Measurements from ENCODE around the gene DCC.
A peak's percentile ranks its signal among the peaks of the same experiment; 100 is the strongest.

The DCC gene

DNA sequence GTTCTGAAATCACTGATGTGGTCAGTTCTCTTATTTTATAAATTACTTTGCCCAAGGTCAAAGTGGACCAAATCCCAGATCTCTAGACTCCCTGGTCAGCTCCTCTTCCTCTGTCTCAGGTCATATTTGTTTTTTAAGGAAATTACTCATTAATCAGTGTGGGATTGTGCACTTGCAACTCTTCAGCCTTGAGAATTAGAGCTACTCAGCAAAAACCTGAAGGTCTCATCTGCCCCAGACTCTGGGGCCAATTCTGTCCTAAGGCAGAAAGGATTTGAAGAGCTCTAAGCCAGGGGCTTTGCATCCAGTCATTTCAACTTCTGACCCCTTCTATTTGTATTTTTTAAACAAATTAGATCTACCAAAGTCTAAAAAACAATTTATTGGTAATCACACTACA is 17.7 kb upstream of the DCC start:
- TF ChIP-seq, protein P1, sequence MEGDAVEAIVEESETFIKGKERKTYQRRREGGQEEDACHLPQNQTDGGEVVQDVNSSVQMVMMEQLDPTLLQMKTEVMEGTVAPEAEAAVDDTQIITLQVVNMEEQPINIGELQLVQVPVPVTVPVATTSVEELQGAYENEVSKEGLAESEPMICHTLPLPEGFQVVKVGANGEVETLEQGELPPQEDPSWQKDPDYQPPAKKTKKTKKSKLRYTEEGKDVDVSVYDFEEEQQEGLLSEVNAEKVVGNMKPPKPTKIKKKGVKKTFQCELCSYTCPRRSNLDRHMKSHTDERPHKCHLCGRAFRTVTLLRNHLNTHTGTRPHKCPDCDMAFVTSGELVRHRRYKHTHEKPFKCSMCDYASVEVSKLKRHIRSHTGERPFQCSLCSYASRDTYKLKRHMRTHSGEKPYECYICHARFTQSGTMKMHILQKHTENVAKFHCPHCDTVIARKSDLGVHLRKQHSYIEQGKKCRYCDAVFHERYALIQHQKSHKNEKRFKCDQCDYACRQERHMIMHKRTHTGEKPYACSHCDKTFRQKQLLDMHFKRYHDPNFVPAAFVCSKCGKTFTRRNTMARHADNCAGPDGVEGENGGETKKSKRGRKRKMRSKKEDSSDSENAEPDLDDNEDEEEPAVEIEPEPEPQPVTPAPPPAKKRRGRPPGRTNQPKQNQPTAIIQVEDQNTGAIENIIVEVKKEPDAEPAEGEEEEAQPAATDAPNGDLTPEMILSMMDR (conservative IDR thresholded peaks at IDR 0.05; ENCODE audit: low read depth, low read length): no peak
- H3K4me3 ChIP-seq (ENCODE audit: low read depth, low read length): no peak overlapping the region
- no peak for DNase-seq (ENCODE audit: low read depth)

- DNase-seq (ENCODE audit: low read depth): no peak
- H3K4me3 ChIP-seq (ENCODE audit: low read depth, low read length): no peak overlapping the region
- TF ChIP-seq, protein P1 (conservative IDR thresholded peaks at IDR 0.05; ENCODE audit: low read depth, low read length): no peak
Measured at GRCh38 chr18:52323802-52324201, 16.2 kb upstream of the DCC start.

DNA sequence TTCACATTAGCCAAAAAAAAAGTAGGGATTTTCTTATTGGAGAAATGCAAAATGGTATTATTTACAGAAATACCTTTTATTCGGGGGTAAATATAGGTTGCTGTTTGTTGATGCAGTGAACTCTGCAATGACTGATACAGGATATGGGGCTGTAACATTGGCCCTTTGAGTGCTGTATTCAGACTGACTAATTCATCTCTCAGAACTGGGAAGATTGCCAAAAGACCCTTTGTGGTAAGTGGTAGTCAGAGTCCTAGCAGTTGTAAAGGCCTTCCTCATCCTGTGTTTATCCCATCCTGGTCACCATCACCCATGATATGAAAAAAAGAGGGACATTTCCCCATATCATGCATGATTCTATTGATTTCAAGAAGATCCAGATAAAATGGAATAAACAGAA is 14.0 kb upstream of the DCC start:
- DNase-seq (ENCODE audit: low read depth): peak; percentile 62
- TF ChIP-seq, protein P1 (conservative IDR thresholded peaks at IDR 0.05; ENCODE audit: low read depth, low read length): no peak
- H3K4me3 ChIP-seq (ENCODE audit: low read depth, low read length): no peak overlapping the region

DNA sequence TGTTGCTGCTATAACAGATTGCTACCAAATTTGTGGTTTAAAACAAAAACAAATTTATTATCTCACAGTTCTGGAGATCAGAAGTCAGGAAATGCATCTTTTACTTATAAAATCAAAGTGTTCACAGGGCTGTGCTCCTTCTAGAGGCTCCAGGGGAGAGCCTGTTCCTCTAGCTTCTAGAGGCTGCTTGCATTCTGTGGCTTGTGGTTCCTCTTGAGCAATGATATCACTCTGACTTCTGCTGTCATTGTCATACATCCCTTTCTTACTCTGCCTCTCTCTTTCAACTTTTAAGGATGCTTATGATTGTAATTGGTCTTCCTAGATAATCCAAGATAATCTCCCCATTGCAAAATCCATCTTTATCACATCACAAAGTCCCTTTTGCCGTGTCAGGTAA is 6.1 kb upstream of the DCC start:
- no peak overlapping the region for H3K4me3 ChIP-seq (ENCODE audit: low read depth, low read length)
- TF ChIP-seq, protein P1 (conservative IDR thresholded peaks at IDR 0.05; ENCODE audit: low read depth, low read length): no peak
- peak; percentile 29 for DNase-seq (ENCODE audit: low read depth)

DNA sequence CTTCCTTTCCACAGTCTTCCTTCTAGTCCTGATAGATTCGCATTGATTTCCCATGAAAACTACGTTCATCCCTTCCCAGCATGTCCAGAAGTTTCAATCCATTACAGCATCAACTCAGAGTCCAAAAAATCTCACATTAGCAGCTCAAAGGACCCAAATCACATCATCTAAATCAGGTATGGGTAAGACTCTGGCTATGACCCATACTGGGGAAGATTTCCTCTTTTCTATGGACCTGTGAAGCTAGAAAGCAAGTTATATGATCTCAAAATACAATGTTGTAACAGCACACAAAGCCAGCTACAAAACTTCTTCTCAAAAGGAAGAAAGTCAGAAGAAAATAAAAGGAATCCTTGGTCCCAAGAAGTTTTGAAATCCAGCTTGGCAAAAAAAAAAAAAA is 5.7 kb upstream of the DCC start:
- no peak overlapping the region for H3K4me3 ChIP-seq (ENCODE audit: low read depth, low read length)
- TF ChIP-seq, protein P1 (conservative IDR thresholded peaks at IDR 0.05; ENCODE audit: low read depth, low read length): no peak
- no peak for DNase-seq (ENCODE audit: low read depth)

- peak; percentile 85 for DNase-seq (ENCODE audit: low read depth)
Measured at GRCh38 chr18:52334896-52335295, 5.1 kb upstream of the DCC start.

DNA sequence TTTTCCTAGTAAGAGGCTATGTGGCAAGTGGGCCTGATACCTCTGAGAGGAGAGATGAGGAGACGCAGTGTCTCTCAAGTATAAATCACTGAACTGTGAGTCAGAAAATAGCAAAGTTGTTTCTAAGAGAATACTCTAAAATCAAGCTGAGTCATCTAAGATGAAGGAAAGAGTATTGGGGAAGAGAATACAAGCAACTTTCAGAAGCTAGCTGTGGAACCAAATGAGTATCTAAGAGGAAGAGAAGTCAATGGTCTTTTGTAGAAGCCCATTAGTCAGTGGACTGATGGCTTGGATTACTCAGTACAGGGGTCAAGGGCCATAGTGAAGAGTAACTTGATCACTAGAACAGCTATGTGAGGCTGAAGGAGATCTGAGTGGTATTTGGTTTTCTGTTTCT is 2.7 kb upstream of the DCC start:
- H3K4me3 ChIP-seq (ENCODE audit: low read depth, low read length): no peak overlapping the region
- DNase-seq (ENCODE audit: low read depth): peak; percentile 73
- TF ChIP-seq, protein P1 (conservative IDR thresholded peaks at IDR 0.05; ENCODE audit: low read depth, low read length): no peak

More at GRCh38 chr18:52334896-52335295, 5.1 kb upstream of the DCC start:
- TF ChIP-seq, protein P1 (conservative IDR thresholded peaks at IDR 0.05; ENCODE audit: low read depth, low read length): no peak
- no peak overlapping the region for H3K4me3 ChIP-seq (ENCODE audit: low read depth, low read length)

Data from choroid plexus epithelial cell (primary cell).